Fibroblast of lung (primary cell): ENCODE measurements around the gene CA9. TPM values are rescaled to one million over a fixed set of nuclear protein-coding genes. Genes with fewer than 3 reads are reported as not detected.

Source experiments
- DNase-seq, 2 donors: peaks; one replicate each; pipeline versions ENCODE4 v3.0.0 to v3.0.0-alpha.2; 2010; ENCODE audit warnings: low read depth in 2 of 2
- H2AFZ ChIP-seq: 2 replicates; pipeline ENCODE4 v1.5.1; 2012; ENCODE audit warnings: low read length, control low read depth, inconsistent platforms
- H3K27ac ChIP-seq: 2 replicates; pipeline ENCODE4 v1.5.1; 2011; ENCODE audit warnings: low read length, control low read depth; ENCODE audit not compliant: insufficient read depth
- H3K27me3 ChIP-seq: 2 replicates; pipeline ENCODE4 v1.5.1; 2011; ENCODE audit warnings: mild to moderate bottlenecking, low read length; ENCODE audit not compliant: control insufficient read depth, insufficient read depth
- H3K36me3 ChIP-seq: 2 replicates; pipeline ENCODE4 v1.5.1; 2011; ENCODE audit warnings: low read length; ENCODE audit not compliant: control insufficient read depth, insufficient read depth
- H3K4me1 ChIP-seq: 2 replicates; pipeline ENCODE4 v1.5.1; 2011; ENCODE audit warnings: low read length; ENCODE audit not compliant: control insufficient read depth, insufficient read depth; ENCODE audit errors: extremely low read depth
- H3K4me2 ChIP-seq: 2 replicates; pipeline ENCODE4 v1.5.1; 2011; ENCODE audit warnings: low read length, control low read depth; ENCODE audit not compliant: insufficient read depth; ENCODE audit errors: extremely low read depth
- H3K4me3 ChIP-seq, 4 experiments: fragments of 200-600 bp in 1 of 4; sonication (generic) in 1 of 4; replicated peaks in 1 of 4; 2 replicates each; pipeline ENCODE4 v1.5.1; 2011 to 2016; ENCODE audit warnings: low read length in 4 of 4, low read depth in 3 of 4, mild to moderate bottlenecking in 3 of 4, control low read depth in 2 of 4, inconsistent platforms in 1 of 4, mixed read lengths in 1 of 4; ENCODE audit not compliant: insufficient read depth in 1 of 4; ENCODE audit errors: control extremely low read depth in 1 of 4
- H3K79me2 ChIP-seq: 2 replicates; pipeline ENCODE4 v1.5.1; 2012; ENCODE audit warnings: mild to moderate bottlenecking, low read length, inconsistent platforms; ENCODE audit not compliant: control insufficient read depth, insufficient read depth
- H3K9ac ChIP-seq: 2 replicates; pipeline ENCODE4 v1.5.1; 2011; ENCODE audit warnings: mild to moderate bottlenecking, low read length, control low read depth; ENCODE audit not compliant: insufficient read depth
- H3K9me3 ChIP-seq: 2 replicates; pipeline ENCODE4 v1.5.1; 2012; ENCODE audit warnings: low read depth, low read length; ENCODE audit not compliant: control insufficient read depth, insufficient read depth
- H4K20me1 ChIP-seq: 2 replicates; pipeline ENCODE4 v1.5.1; 2011; ENCODE audit warnings: low read length; ENCODE audit not compliant: control insufficient read depth, insufficient read depth; ENCODE audit errors: extremely low read depth
- CTCF ChIP-seq, 2 donors: IDR thresholded peaks in 1 of 2; conservative IDR thresholded peaks in 1 of 2; 1 replicate in 1 of 2; 2 replicates in 1 of 2; pipeline ENCODE4 v1.5.1; 2011 to 2012; ENCODE audit warnings: low read length in 2 of 2, control low read depth in 1 of 2, inconsistent platforms in 1 of 2, low read depth in 1 of 2, mild to moderate bottlenecking in 1 of 2
- EZH2 ChIP-seq: IDR thresholded peaks from 2 replicates; pipeline ENCODE4 v1.5.1; 2012; ENCODE audit warnings: low read length, control low read depth, mild to moderate bottlenecking; ENCODE audit errors: missing control alignments
- polyA plus RNA-seq, 2 donors: library from polyadenylated mRNA; depleted of rRNA in 1 of 2; stranded (reverse) in 1 of 2; unstranded in 1 of 2; fragments of >200 nt; gene quantifications; 2 replicates each; pipeline ENCODE4 v1.2.1, GENCODE V29; 2011 to 2012; ENCODE audit warnings: missing spikeins in 1 of 2
- total RNA-seq: library from RNA; depleted of rRNA; stranded (reverse); fragments of >200 nt; gene quantifications from 2 replicates; pipeline ENCODE4 v1.2.1, GENCODE V29; 2014

CA9 gene
- total and polyA plus RNA-seq, 2 donors (not counting 1 experiment from before 2014, with no cell fraction given): 0.17 to 0.59 TPM

DNA sequence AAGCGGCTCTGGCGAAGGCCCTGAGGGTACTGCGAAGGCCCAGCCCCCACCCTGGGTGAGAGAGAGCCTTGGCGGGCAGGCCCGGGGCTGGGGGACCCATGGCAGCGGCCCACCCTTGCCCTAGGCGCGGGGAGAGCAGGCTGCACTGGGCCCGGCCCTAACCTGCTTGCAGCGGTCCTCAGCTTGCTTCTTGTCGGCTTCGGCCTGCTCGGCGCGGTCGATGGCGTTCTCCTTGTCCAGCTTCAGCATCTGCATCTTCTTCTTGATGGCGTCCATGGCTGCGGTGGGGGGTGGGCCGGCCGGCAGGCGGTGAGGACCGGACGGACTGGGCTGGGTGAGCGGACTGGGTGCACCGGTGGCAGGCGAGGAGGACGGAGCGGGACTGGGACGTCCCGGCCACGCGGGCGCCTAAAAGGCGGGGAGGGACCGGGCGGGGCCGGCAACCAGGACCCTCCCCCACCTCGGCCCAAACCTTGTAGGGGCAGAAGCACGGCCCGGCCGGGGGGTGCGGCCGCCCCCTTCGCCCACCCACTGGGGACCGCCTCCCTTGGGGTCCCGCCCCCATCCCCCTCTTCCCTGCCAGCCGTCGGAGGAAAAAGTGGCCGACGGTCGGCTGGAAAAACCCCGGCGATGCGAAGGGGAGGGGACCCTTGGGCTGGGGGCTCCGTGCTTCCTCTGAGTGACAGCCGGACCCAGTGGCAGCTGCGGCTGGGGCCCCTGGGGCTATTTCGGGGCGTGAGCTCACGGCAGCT lies 16.0 kb downstream of the CA9 start, which contains the start of gene TPM2:
Gene TPM2, minus strand, starts transcription at position 384 of the 752 bp plus-strand sequence. Its CDS starts 108 bp downstream, at position 276.
- DNase-seq: peak; percentile 86 to 90
- H3K4me2 ChIP-seq: peak within 1 kb of the TSS; percentile 99
- H3K79me2 ChIP-seq: peaks cover 48% of the 10 kb centered on the region

GRCh38 chr9:35690294-35690613 lies 16.5 kb downstream of the CA9 start:
- Histone ChIP-seq H3K79me2 (peaks cover 43% of the 10 kb centered on the region), H2AFZ (no peak overlapping the region)
- TF ChIP-seq CTCF (conservative IDR thresholded peaks at IDR 0.05 in 1 of 2, IDR thresholded peaks at IDR 0.05 in 1 of 2; ENCODE audit: low read depth in 1 of 2, low read length in 2 of 2): no peak
- no peak for TF ChIP-seq EZH2

More for the DNA sequence above, 16.0 kb downstream of the CA9 start, which contains the start of gene TPM2:
- H3K9me3 ChIP-seq: no peaks in the 10 kb centered on the region
- H3K27me3 ChIP-seq: no peaks in the 10 kb centered on the region
- H3K9ac ChIP-seq: peak within 1 kb of the TSS; percentile 73
- peak within 1 kb of the TSS; percentile 57 to 99 (median 67) for H3K4me3 ChIP-seq
- no peak within 1 kb of the TSS for H2AFZ ChIP-seq
- peak within 1 kb of the TSS; percentile 84 for H3K27ac ChIP-seq
- H3K4me1 ChIP-seq: peaks cover 25% of the 10 kb centered on the region
- H4K20me1 ChIP-seq: peaks cover 2% of the 10 kb centered on the region
- TF ChIP-seq CTCF (conservative IDR thresholded peaks at IDR 0.05 in 1 of 2, IDR thresholded peaks at IDR 0.05 in 1 of 2; ENCODE audit: low read depth in 1 of 2, low read length in 2 of 2): no peak
- TF ChIP-seq EZH2: no peak
- peaks cover 19% of the 10 kb centered on the region for H3K36me3 ChIP-seq

GRCh38 chr9:35690614-35691333 lies 17.0 kb downstream of the CA9 start:
- no peak for TF ChIP-seq EZH2
- no peak for TF ChIP-seq CTCF (conservative IDR thresholded peaks at IDR 0.05 in 1 of 2, IDR thresholded peaks at IDR 0.05 in 1 of 2; ENCODE audit: low read depth in 1 of 2, low read length in 2 of 2)
- no peaks in the 10 kb centered on the region for H3K9me3 ChIP-seq
- peaks cover 2% of the 10 kb centered on the region for H4K20me1 ChIP-seq
- peaks cover 20% of the 10 kb centered on the region for H3K4me1 ChIP-seq
- H3K9ac ChIP-seq: peak overlapping the region; percentile 73
- H3K36me3 ChIP-seq: peaks cover 12% of the 10 kb centered on the region
- peak; percentile 72 to 83 for DNase-seq
- H3K4me2 ChIP-seq: peak overlapping the region; percentile 81
- peak overlapping the region; percentile 84 for H3K27ac ChIP-seq
- no peak overlapping the region for H2AFZ ChIP-seq
- no peaks in the 10 kb centered on the region for H3K27me3 ChIP-seq
- peak overlapping the region; percentile 57 to 99 (median 66) for H3K4me3 ChIP-seq
- peaks cover 37% of the 10 kb centered on the region for H3K79me2 ChIP-seq

More at GRCh38 chr9:35690294-35690613, 16.5 kb downstream of the CA9 start:
- no peaks in the 10 kb centered on the region for H3K27me3 ChIP-seq
- H3K4me2 ChIP-seq: peak overlapping the region; percentile 49
- peaks cover 2% of the 10 kb centered on the region for H4K20me1 ChIP-seq
- no peaks in the 10 kb centered on the region for H3K9me3 ChIP-seq
- H3K4me3 ChIP-seq: peak overlapping the region; percentile 57 to 99 (median 66)
- peaks cover 14% of the 10 kb centered on the region for H3K36me3 ChIP-seq
- H3K27ac ChIP-seq: peak overlapping the region; percentile 84
- H3K4me1 ChIP-seq: peaks cover 20% of the 10 kb centered on the region
- peak overlapping the region; percentile 73 for H3K9ac ChIP-seq
- peak in 1 of 2 donors; percentile 41 for DNase-seq
